Measurements from ENCODE around the gene DDX24. TPM values are rescaled to one million over a fixed set of nuclear protein-coding genes. Genes with fewer than 3 reads are reported as not detected.

Gene DDX24
- total and polyA plus RNA-seq, 2 of the 8 experiments (the other 6 are each of a cell fraction or from before 2014, with no cell fraction given), result 89.0 to 201 TPM

GRCh38 chr14:94112513-94113063 lies 31.6 kb upstream of the DDX24 start (continued):
- TF ChIP-seq KDM1A (IDR thresholded peaks at IDR 0.05; ENCODE audit: borderline replicate concordance, low read length), result no peak
- no peak for TF ChIP-seq KDM4A (IDR thresholded peaks at IDR 0.05; ENCODE audit: low read depth, low read length, severe bottlenecking)
- TF ChIP-seq PHF8 (conservative IDR thresholded peaks at IDR 0.05; ENCODE audit: low read depth, low read length), result no peak
- no peak for TF ChIP-seq RXRA (IDR thresholded peaks at IDR 0.05; ENCODE audit: insufficient read depth, low read depth, low read length)
- no peak for TF ChIP-seq HDAC2 (IDR thresholded peaks at IDR 0.05; ENCODE audit: borderline replicate concordance in 1 of 2, low read depth in 2 of 2, low read length in 2 of 2)
